Suprapubic skin (tissue), 4 donors: ENCODE data around the gene CHMP4A.

Experiments used
- POLR2A ChIP-seq, 2 donors: fragments of 450-650 bp; IDR thresholded peaks; one replicate each; pipeline ENCODE4 v1.6.1; 2017; ENCODE audit warnings: antibody characterized with exemption in 2 of 2, mild to moderate bottlenecking in 2 of 2, moderate library complexity in 2 of 2
- POLR2AphosphoS5 ChIP-seq, 3 donors: sonication (generic); formaldehyde crosslinking; IDR thresholded peaks; one replicate each; pipeline ENCODE4 v1.6.1; 2017; ENCODE audit warnings: antibody characterized with exemption in 3 of 3
- TF ChIP-seq, protein P1 (sequence below), 2 donors: fragments of 200-600 bp in 1 of 2; fragments of 450-650 bp in 1 of 2; sonication (generic) in 1 of 2; IDR thresholded peaks; one replicate each; pipeline ENCODE4 v1.5.1; 2016 to 2019; ENCODE audit warnings: antibody characterized with exemption in 2 of 2, mild to moderate bottlenecking in 1 of 2, moderate library complexity in 1 of 2

DNA sequence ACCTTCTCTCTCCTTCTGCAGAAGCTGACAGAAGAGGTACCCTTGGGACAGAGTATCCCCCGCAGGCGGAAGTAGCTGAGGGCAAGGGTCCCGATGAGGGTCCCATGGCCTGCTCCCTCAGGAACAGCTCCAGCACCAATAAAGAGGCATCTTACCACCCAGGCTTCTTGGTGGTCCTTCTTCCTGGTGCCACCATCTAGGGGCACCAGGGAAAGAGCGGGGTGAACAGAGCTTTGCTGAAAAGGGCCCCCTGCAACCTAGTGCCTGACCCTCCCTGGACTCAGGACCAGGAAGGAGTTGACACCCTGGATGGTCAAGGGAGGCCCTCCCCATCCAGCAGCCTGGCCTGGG is 52.8 kb downstream of the CHMP4A start:
- TF ChIP-seq, protein P1, sequence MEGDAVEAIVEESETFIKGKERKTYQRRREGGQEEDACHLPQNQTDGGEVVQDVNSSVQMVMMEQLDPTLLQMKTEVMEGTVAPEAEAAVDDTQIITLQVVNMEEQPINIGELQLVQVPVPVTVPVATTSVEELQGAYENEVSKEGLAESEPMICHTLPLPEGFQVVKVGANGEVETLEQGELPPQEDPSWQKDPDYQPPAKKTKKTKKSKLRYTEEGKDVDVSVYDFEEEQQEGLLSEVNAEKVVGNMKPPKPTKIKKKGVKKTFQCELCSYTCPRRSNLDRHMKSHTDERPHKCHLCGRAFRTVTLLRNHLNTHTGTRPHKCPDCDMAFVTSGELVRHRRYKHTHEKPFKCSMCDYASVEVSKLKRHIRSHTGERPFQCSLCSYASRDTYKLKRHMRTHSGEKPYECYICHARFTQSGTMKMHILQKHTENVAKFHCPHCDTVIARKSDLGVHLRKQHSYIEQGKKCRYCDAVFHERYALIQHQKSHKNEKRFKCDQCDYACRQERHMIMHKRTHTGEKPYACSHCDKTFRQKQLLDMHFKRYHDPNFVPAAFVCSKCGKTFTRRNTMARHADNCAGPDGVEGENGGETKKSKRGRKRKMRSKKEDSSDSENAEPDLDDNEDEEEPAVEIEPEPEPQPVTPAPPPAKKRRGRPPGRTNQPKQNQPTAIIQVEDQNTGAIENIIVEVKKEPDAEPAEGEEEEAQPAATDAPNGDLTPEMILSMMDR (IDR thresholded peaks at IDR 0.05) = no peak
- TF ChIP-seq POLR2AphosphoS5 (IDR thresholded peaks at IDR 0.05) (no peak), POLR2A (IDR thresholded peaks at IDR 0.05) (no peak)
